HUDEP-2 (cell line): ENCODE data around the gene DNAAF2.
"Not testable (repeated sequence)": the region's sequence is repeated elsewhere in the genome, so short reads cannot be mapped to it uniquely, and the experiment has no call there.

ENCODE experiments used
- DNase-seq, 76 experiments: peaks; one replicate each; lab custom pipeline; 2025; ENCODE audit not compliant: unreplicated experiment in 76 of 76; lab: John Stamatoyannopoulos, UW

DNAAF2 gene

GRCh38 chr14:49622022-49622607 is 12.9 kb downstream of the DNAAF2 start:
- no peak for DNase-seq

- peak in 47 of 76 experiments; percentile 23 to 68 (median 45) for DNase-seq
Observed at GRCh38 chr14:49621114-49621881, 13.7 kb downstream of the DNAAF2 start.

GRCh38 chr14:49620182-49621113 is 14.6 kb downstream of the DNAAF2 start, which contains the start of the genes MGAT2 and RPL36AL:
MGAT2 (plus strand) TSS chr14:49620799; CDS start chr14:49621269, 470 bp downstream.
RPL36AL (minus strand) TSS chr14:49620626; CDS start chr14:49619104, 1,522 bp downstream.
- DNase-seq = peak in 75 of 76 experiments; percentile 66 to 98 (median 94)

- no peak for DNase-seq
Observed at GRCh38 chr14:49619730-49620129, 15.3 kb downstream of the DNAAF2 start.

GRCh38 chr14:49619273-49619672 is 15.8 kb downstream of the DNAAF2 start:
- not testable (repeated sequence) for DNase-seq

GRCh38 chr14:49617852-49618519 is 17.1 kb downstream of the DNAAF2 start:
- no peak for DNase-seq

GRCh38 chr14:49615776-49616175 is 19.3 kb downstream of the DNAAF2 start:
- peak in 64 of 76 experiments; percentile 6 to 82 (median 45) for DNase-seq

- peak in 14 of 76 experiments; percentile 11 to 51 (median 30) for DNase-seq
Observed at GRCh38 chr14:49614196-49614595, 20.8 kb downstream of the DNAAF2 start.

- no peak for DNase-seq
Observed at GRCh38 chr14:49612671-49613070, 22.4 kb downstream of the DNAAF2 start.

- DNase-seq = no peak
Observed at GRCh38 chr14:49612251-49612650, 22.8 kb downstream of the DNAAF2 start.

- no peak for DNase-seq
Observed at GRCh38 chr14:49607583-49607982, 27.5 kb downstream of the DNAAF2 start.

- peak in 72 of 76 experiments; percentile 34 to 95 (median 68) for DNase-seq
Observed at GRCh38 chr14:49598485-49599300, 36.4 kb downstream of the DNAAF2 start, which contains the start of gene LRR1. LRR1 (plus strand) TSS chr14:49598940; CDS start chr14:49599021, 81 bp downstream.

GRCh38 chr14:49598189-49598484 is 36.9 kb downstream of the DNAAF2 start:
- DNase-seq = peak in 8 of 76 experiments; percentile 8 to 61 (median 38)

- peak in 72 of 76 experiments; percentile 27 to 97 (median 78) for DNase-seq
Observed at GRCh38 chr14:49594347-49595091, 40.5 kb downstream of the DNAAF2 start.

GRCh38 chr14:49593016-49593415 is 42.0 kb downstream of the DNAAF2 start:
- DNase-seq = no peak

GRCh38 chr14:49589387-49589786 is 45.7 kb downstream of the DNAAF2 start:
- no peak for DNase-seq

GRCh38 chr14:49586673-49587460 is 48.2 kb downstream of the DNAAF2 start:
- DNase-seq = peak in 52 of 76 experiments; percentile 25 to 85 (median 62)
